HG03139 (cell line): ENCODE data around the gene LGALS9B.
"Not testable (repeated sequence)": the region's sequence is repeated elsewhere in the genome, so short reads cannot be mapped to it uniquely, and the experiment has no call there.

Experiments used
- ATAC-seq: cut with Tn5 transposase; IDR thresholded peaks from one replicate; pipeline ENCODE4 v1.9.1; 2021; ENCODE audit not compliant: unreplicated experiment

Gene LGALS9B

DNA sequence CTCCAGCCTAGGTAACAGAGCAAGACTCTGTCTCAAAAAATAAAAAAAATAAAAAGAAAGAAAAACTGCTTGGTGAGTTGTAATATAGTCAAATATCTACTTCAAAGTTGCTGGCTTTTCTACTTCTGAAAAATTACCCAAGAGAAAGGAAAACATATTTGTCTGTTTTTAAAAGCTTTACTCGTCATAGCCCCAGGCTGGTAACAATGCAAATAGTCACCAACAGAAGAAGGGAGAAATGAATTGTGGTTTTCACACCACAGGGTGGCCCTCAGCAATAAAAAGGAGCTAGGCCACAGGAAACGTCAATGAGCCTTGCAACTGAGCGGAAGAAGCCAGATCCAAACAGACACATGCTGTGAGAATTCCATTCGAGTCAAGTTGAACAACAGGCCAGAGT lies 1.8 kb upstream of the LGALS9B start:
- not testable (repeated sequence) for ATAC-seq

- ATAC-seq, result peak; percentile 21
Measured at GRCh38 chr17:20466999-20467398, 340 bp downstream of the LGALS9B start.

GRCh38 chr17:20466553-20466952 lies 786 bp downstream of the LGALS9B start:
- ATAC-seq, result not testable (repeated sequence)

GRCh38 chr17:20465535-20465934 lies 1.8 kb downstream of the LGALS9B start:
- not testable (repeated sequence) for ATAC-seq

DNA sequence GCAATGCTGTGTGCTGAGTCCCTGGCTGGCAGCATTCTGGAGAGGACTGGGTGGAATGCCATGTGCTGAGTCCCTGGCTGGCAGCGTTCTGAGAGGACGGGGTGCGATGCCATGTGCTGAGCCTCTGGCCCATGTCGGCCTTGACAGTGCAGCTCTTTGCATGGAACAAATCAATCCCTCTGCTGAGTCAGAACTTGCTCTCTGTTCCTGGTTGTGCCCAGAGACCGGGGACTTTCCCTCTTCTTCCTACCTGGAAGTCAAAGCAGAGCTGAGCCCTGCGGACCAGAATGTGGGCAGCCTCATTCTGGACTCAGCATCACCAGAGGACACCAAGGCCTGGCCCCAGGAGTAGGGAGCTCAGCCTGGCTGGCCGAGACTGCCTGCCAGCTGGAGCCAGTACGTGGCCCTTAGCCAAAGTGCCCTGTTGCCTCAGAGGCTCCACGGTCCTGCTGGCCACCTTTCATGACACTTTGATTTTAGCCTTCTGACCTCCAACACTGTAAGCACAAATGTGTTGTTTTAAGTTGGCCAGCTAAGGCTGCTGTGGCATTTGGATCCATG lies 2.4 kb downstream of the LGALS9B start:
- not testable (repeated sequence) for ATAC-seq

DNA sequence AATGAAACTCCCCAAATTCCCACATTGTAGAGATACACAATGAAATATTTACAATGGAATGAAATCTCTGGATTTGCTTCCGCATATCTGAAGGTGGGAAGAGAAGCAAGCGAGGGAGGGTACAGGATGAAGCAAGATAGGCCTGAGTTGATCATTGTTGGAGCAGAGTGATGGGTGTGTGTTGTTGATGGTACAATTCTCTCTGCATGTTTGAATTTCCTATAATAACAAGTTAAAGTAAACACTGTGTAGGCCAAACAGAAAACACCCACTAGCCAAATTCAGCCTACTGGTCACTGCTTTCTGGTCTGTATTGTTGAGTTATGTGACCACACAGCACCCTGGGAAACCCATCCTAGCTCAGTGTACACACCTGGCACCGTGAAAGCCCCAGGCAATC lies 5.2 kb downstream of the LGALS9B start:
- not testable (repeated sequence) for ATAC-seq

DNA sequence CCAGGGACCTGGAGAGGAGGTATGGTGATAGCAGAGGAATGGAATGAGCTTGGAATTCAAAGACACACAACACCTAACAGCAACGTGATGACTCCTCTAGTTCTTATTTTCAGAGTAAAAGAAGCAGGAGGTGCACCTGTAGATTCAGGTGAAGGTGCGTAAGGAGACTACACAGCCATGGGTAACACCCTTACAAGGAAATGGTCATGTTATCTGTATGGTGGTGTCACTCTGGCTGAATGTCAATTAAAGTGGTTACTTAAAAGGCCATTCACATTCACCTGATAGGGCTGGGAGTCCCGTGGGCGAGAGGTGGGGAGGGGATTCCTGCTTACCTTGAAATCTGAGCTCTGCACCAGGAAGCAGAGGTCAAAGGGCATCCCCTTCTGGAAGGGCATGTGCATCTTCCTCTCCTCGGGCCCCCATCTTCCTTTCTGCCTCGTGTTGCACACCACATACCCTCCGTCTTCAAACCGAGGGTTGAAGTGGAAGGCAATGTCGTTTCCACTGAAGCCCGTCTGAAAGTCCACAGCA lies 9.4 kb downstream of the LGALS9B start:
- not testable (repeated sequence) for ATAC-seq

GRCh38 chr17:20455106-20455505 lies 12.2 kb downstream of the LGALS9B start:
- ATAC-seq, result not testable (repeated sequence)

- not testable (repeated sequence) for ATAC-seq
Measured at GRCh38 chr17:20453820-20454434, 13.4 kb downstream of the LGALS9B start.

GRCh38 chr17:20450852-20451251 lies 16.5 kb downstream of the LGALS9B start:
- not testable (repeated sequence) for ATAC-seq

GRCh38 chr17:20447534-20448321 lies 19.6 kb downstream of the LGALS9B start:
- ATAC-seq, result not testable (repeated sequence)

DNA sequence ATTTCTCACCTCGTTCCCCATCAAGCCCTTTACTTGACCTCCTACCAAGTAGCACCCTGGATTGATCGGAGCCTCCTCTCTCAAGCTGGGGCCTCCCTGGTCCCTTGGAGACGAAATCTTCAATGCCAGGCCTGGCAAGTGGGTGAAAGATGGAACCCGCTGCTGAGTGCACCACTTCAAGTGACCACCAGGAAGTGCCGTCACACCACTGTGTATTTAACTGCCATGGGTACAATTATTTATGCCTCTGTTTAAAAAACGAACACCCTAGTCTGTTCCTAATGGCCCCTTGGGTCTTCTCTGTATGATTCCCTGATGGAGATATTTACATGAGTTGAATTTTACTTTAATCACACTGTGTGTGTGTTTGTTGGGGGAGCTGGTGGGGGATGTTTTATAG lies 20.4 kb downstream of the LGALS9B start:
- ATAC-seq, result not testable (repeated sequence)

DNA sequence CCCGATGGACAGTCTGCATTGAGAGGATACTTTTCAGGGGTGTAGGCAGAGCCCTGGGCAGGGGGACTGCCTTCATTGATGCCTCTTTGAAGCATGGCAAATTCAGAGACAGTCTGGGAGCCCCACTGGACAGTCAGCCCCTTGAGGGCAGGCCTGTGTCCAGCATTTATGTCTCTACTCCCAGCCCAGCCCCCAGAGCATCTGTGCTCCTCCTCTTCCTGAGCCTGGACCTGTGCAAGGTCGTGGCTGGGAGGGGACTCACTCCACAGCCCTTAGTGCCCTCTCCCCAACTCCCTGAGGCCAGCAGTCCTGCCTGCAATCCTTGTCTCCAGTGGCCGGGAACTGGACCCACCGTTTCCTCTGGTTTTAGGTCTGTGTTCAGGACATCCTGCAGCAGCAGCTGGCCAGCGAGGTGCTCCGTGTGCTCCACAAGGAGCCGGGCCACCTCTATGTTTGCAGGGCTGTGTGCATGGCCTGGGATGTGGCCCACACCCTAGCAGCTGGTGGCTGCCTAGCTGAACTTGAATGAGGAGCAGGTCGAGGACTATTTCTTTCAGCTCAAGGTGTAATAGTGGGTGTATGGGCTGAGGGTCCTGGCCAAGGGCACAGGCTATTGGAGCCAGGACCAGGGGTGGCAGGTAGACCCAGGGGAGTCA lies 22.6 kb downstream of the LGALS9B start:
- not testable (repeated sequence) for ATAC-seq

DNA sequence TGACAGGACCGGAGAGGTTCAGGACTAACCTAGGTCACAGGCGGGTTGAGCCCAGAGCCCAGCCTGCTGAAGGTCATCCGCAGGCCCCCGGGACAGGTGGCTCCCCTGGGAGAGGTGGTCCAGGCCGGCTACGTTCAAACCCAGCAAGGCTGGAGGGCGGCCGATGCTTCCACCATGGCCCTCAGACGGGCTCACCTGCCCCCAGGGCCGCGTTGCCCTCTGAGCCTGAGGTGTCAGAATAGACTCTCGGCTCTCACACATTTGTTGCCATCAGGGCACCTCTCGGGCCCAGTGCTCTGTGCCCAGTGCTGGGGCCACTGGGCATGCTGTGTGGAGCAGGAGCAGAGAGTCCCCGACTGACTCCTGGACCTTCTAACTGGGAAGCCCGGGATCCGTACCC lies 23.2 kb downstream of the LGALS9B start:
- ATAC-seq, result not testable (repeated sequence)

GRCh38 chr17:20443632-20444031 lies 23.7 kb downstream of the LGALS9B start:
- ATAC-seq, result not testable (repeated sequence)

- not testable (repeated sequence) for ATAC-seq
Measured at GRCh38 chr17:20440665-20441064, 26.7 kb downstream of the LGALS9B start.

- not testable (repeated sequence) for ATAC-seq
Measured at GRCh38 chr17:20435166-20435565, 32.2 kb downstream of the LGALS9B start.

GRCh38 chr17:20433382-20433781 lies 34.0 kb downstream of the LGALS9B start:
- ATAC-seq, result not testable (repeated sequence)

GRCh38 chr17:20427264-20427663 lies 40.1 kb downstream of the LGALS9B start:
- ATAC-seq, result not testable (repeated sequence)

DNA sequence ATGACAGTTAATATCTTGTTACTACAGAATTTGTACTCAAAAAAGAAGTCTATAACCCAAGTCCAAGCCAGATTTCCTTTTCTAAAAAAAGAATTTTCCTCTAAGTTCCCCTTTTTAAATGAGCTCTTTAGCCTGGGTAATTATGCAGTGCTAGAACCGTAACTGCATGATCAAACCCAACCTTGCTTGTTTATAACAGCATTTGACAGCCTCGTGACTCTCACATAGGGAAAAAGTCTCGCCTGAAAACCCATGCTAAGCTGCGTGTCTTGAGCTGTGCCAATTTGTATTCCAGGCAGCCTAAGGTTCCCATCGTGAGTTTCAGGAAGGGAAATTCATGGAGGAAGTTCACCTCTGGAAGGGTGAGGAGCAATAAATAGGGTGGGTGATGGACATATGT lies 44.5 kb downstream of the LGALS9B start:
- not testable (repeated sequence) for ATAC-seq

- ATAC-seq, result not testable (repeated sequence)
Measured at GRCh38 chr17:20418838-20419237, 48.5 kb downstream of the LGALS9B start.
